Upper lobe of left lung (tissue), 6 donors: Measurements from ENCODE around the gene RELCH. TPM values are rescaled to one million over a fixed set of nuclear protein-coding genes. Genes with fewer than 3 reads are reported as not detected.

ENCODE experiments used
- ATAC-seq, 2 donors: fragments of 200-7000 bp; cut with Tn5 transposase; one replicate each; pipeline ENCODE4 v1.9.1; 2022; ENCODE audit warnings: mild to moderate bottlenecking in 2 of 2, moderate library complexity in 2 of 2; ENCODE audit not compliant: low FRiP score in 2 of 2
- DNase-seq, 2 donors: peaks; one replicate each; pipeline ENCODE4 v3.0.0-alpha.2; 2019 to 2020
- H3K27ac ChIP-seq, 4 donors: fragments of 200-600 bp; sonication (generic); one replicate each; pipeline ENCODE4 v1.5.1; 2016 to 2019
- H3K27me3 ChIP-seq, 4 donors: fragments of 200-600 bp; sonication (generic); one replicate each; pipeline ENCODE4 v1.5.1; 2017 to 2019
- H3K36me3 ChIP-seq, 4 donors: fragments of 200-600 bp; sonication (generic); one replicate each; pipeline ENCODE4 v1.5.1; 2016 to 2019
- H3K4me1 ChIP-seq, 4 donors: fragments of 200-600 bp; sonication (generic); one replicate each; pipeline ENCODE4 v1.5.1; 2018 to 2019
- H3K4me3 ChIP-seq, 4 donors: fragments of 200-600 bp; sonication (generic); one replicate each; pipeline ENCODE4 v1.5.1; 2017 to 2019; ENCODE audit warnings: mild to moderate bottlenecking in 2 of 4, moderate library complexity in 1 of 4
- H3K9me3 ChIP-seq, 4 donors: fragments of 200-600 bp; sonication (generic); one replicate each; pipeline ENCODE4 v1.5.1; 2018 to 2019
- EP300 ChIP-seq, 4 donors: sonication (generic); formaldehyde crosslinking; IDR thresholded peaks; one replicate each; pipeline ENCODE4 v1.5.1; 2017; ENCODE audit warnings: antibody characterized with exemption in 4 of 4, control low read depth in 2 of 4
- POLR2A ChIP-seq, 4 donors: fragments of 450-650 bp; IDR thresholded peaks; one replicate each; pipeline ENCODE4 v1.5.1; 2016 to 2017; ENCODE audit warnings: antibody characterized with exemption in 4 of 4, mild to moderate bottlenecking in 2 of 4
- POLR2AphosphoS5 ChIP-seq, 2 donors: sonication (generic); formaldehyde crosslinking; IDR thresholded peaks; one replicate each; pipeline ENCODE4 v1.5.1; 2017; ENCODE audit warnings: antibody characterized with exemption in 2 of 2
- WGBS, 2 donors: methylation state at CpG; one replicate each; pipeline ENCODE4 v1.1.5; 2017 to 2018; 5-methylcytosine and 5-hydroxymethylcytosine counted together
- total RNA-seq, 6 donors: library from RNA; depleted of rRNA in 4 of 6; stranded (reverse); fragments of >200 nt in 4 of 6; gene quantifications; one replicate each; pipeline versions ENCODE4 v1.1.0 to v1.2.1, GENCODE V29; 2016 to 2021
- TF ChIP-seq, protein P1 (sequence below), 6 experiments: fragments of 450-650 bp in 4 of 6; fragments of 200-600 bp in 2 of 6; sonication (generic) in 2 of 6; IDR thresholded peaks; one replicate each; pipeline ENCODE4 v1.5.1; 2016 to 2019; ENCODE audit warnings: antibody characterized with exemption in 6 of 6
- donor health status: DM: no; HTN: no; CAD: no; lungs with moderate emphysema.
- donor health status: DM: no; HTN: yes; CAD: no; lungs with severe emphysema.

The RELCH gene
- total RNA-seq, 6 donors from 2014 or later: 27.8 to 66.7 (median 35.8) TPM

GRCh38 chr18:62196980-62197379 lies 9.9 kb downstream of the RELCH start:
- DNase-seq (no peak), ATAC-seq (no peak)
- H3K27ac ChIP-seq: no peak overlapping the region
- H3K4me3 ChIP-seq: no peak overlapping the region
- no peaks in the 10 kb centered on the region for H3K27me3 ChIP-seq
- TF ChIP-seq, protein P1, sequence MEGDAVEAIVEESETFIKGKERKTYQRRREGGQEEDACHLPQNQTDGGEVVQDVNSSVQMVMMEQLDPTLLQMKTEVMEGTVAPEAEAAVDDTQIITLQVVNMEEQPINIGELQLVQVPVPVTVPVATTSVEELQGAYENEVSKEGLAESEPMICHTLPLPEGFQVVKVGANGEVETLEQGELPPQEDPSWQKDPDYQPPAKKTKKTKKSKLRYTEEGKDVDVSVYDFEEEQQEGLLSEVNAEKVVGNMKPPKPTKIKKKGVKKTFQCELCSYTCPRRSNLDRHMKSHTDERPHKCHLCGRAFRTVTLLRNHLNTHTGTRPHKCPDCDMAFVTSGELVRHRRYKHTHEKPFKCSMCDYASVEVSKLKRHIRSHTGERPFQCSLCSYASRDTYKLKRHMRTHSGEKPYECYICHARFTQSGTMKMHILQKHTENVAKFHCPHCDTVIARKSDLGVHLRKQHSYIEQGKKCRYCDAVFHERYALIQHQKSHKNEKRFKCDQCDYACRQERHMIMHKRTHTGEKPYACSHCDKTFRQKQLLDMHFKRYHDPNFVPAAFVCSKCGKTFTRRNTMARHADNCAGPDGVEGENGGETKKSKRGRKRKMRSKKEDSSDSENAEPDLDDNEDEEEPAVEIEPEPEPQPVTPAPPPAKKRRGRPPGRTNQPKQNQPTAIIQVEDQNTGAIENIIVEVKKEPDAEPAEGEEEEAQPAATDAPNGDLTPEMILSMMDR (IDR thresholded peaks at IDR 0.05): no peak
- TF ChIP-seq POLR2AphosphoS5 (IDR thresholded peaks at IDR 0.05): no peak
- TF ChIP-seq EP300 (IDR thresholded peaks at IDR 0.05): no peak
- no peak for TF ChIP-seq POLR2A (IDR thresholded peaks at IDR 0.05)
- H3K36me3 ChIP-seq: no peaks in the 10 kb centered on the region
- no peaks in the 10 kb centered on the region for H3K9me3 ChIP-seq
- peaks cover 6 to 30% (median 14%) of the 10 kb centered on the region in 4 donors for H3K4me1 ChIP-seq

DNA sequence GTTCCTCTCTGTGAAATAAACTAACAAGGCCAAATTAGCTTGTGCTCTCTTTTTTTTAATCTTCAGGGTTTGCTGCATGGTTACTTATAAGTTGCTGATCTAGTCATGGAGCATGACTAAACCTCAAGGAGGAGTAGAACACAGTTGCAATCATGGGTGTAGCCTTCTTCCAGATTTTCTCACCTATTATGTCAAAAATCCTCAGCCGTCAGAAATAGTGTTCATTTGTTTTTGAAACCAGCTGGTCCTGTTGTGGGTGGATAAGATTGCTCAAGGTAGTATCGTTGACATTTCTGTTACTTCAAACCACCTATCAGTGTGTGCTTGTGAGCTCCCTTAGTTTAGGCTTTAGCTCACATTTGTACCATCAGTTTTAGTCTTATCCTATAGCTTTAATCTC lies 11.2 kb downstream of the RELCH start:
- no peak overlapping the region for H3K4me3 ChIP-seq
- TF ChIP-seq POLR2AphosphoS5 (IDR thresholded peaks at IDR 0.05): no peak
- no peak for TF ChIP-seq POLR2A (IDR thresholded peaks at IDR 0.05)
- no peak for TF ChIP-seq EP300 (IDR thresholded peaks at IDR 0.05)
- TF ChIP-seq, protein P1 (IDR thresholded peaks at IDR 0.05): no peak
- no peaks in the 10 kb centered on the region for H3K27me3 ChIP-seq
- no peak overlapping the region for H3K27ac ChIP-seq
- H3K36me3 ChIP-seq: no peaks in the 10 kb centered on the region
- H3K9me3 ChIP-seq: no peaks in the 10 kb centered on the region
- ATAC-seq (no peak), DNase-seq (no peak)
- WGBS, 2 donors: 46 to 48% methylated on average over 2 of the region's 2 CpGs
- peaks cover 7 to 30% (median 18%) of the 10 kb centered on the region in 4 donors for H3K4me1 ChIP-seq

- no peak for ATAC-seq
- TF ChIP-seq POLR2A (IDR thresholded peaks at IDR 0.05) (no peak), POLR2AphosphoS5 (IDR thresholded peaks at IDR 0.05) (no peak), EP300 (IDR thresholded peaks at IDR 0.05) (no peak)
- TF ChIP-seq, protein P1 (IDR thresholded peaks at IDR 0.05): no peak
- Histone ChIP-seq H3K27ac (no peak overlapping the region), H3K36me3 (no peaks in the 10 kb centered on the region), H3K9me3 (no peaks in the 10 kb centered on the region), H3K4me1 (peaks cover 7 to 30% (median 18%) of the 10 kb centered on the region in 4 donors), H3K4me3 (no peak overlapping the region), H3K27me3 (no peaks in the 10 kb centered on the region)
- WGBS, 2 donors: 88 to 92% methylated on average over 2 of the region's 2 CpGs
- DNase-seq: no peak
Measured at GRCh38 chr18:62199629-62200028, 12.6 kb downstream of the RELCH start.

- ATAC-seq: no peak
- H3K27ac ChIP-seq: no peak overlapping the region
Measured at GRCh38 chr18:62200121-62200914, 13.3 kb downstream of the RELCH start.

More at GRCh38 chr18:62200121-62200914, 13.3 kb downstream of the RELCH start:
- Histone ChIP-seq H3K27me3 (no peaks in the 10 kb centered on the region), H3K9me3 (no peaks in the 10 kb centered on the region), H3K4me3 (no peak overlapping the region), H3K36me3 (no peaks in the 10 kb centered on the region), H3K4me1 (peaks cover 6 to 30% (median 17%) of the 10 kb centered on the region in 4 donors)
- TF ChIP-seq EP300 (IDR thresholded peaks at IDR 0.05): no peak
- TF ChIP-seq, protein P1 (IDR thresholded peaks at IDR 0.05): no peak
- TF ChIP-seq POLR2A (IDR thresholded peaks at IDR 0.05): no peak
- no peak for TF ChIP-seq POLR2AphosphoS5 (IDR thresholded peaks at IDR 0.05)
- DNase-seq: no peak
- WGBS, 2 donors: 52 to 59% methylated on average over 3 of the region's 3 CpGs
